Measurements from ENCODE around the gene ADK.

The ADK gene

DNA sequence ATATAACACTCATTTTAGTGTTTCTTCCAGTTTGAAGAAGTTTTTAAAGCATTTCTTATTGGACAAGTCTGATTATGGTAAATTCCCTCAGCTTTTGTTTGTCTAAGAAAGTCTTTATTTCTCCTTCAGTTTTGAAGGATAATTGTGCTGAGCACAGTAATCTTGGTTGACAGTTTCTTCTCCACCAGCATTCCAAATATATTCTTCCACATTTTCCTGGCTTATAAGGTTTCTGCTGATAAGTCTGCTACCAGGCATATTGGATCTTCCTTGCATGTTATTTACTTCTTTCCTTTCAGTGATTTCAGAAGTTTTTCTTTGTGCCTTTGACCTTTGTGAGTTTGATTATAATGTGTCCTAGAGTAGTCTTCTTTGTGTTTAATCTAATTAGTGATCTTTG is 210.7 kb downstream of the ADK start:
- Histone ChIP-seq H3K4me1 (ENCODE audit: low read length) (no peaks in the 10 kb centered on the region), H3K4me3 (ENCODE audit: low read length) (no peak overlapping the region), H3K4me2 (ENCODE audit: low read length) (no peak overlapping the region), H3K9ac (ENCODE audit: low read length) (no peak overlapping the region), H3K27me3 (ENCODE audit: low read depth, low read length) (no peaks in the 10 kb centered on the region), H3K79me2 (ENCODE audit: low read length) (no peaks in the 10 kb centered on the region), H3K9me3 (ENCODE audit: insufficient read depth, low read length) (peaks cover 9% of the 10 kb centered on the region; the same call in 1 of the 2 replicates), H2AFZ (ENCODE audit: low read depth, low read length) (no peak overlapping the region), H3K27ac (ENCODE audit: low read length) (no peak overlapping the region), H4K20me1 (ENCODE audit: insufficient read depth, low read length) (no peaks in the 10 kb centered on the region), H3K36me3 (replicated peaks; ENCODE audit: low read depth, low read length) (peaks cover 9% of the 10 kb centered on the region)
- TF ChIP-seq, protein P1, sequence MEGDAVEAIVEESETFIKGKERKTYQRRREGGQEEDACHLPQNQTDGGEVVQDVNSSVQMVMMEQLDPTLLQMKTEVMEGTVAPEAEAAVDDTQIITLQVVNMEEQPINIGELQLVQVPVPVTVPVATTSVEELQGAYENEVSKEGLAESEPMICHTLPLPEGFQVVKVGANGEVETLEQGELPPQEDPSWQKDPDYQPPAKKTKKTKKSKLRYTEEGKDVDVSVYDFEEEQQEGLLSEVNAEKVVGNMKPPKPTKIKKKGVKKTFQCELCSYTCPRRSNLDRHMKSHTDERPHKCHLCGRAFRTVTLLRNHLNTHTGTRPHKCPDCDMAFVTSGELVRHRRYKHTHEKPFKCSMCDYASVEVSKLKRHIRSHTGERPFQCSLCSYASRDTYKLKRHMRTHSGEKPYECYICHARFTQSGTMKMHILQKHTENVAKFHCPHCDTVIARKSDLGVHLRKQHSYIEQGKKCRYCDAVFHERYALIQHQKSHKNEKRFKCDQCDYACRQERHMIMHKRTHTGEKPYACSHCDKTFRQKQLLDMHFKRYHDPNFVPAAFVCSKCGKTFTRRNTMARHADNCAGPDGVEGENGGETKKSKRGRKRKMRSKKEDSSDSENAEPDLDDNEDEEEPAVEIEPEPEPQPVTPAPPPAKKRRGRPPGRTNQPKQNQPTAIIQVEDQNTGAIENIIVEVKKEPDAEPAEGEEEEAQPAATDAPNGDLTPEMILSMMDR (IDR thresholded peaks at IDR 0.05; ENCODE audit: low read depth, low read length), result no peak
- no peak for TF ChIP-seq EZH2phosphoT487 (IDR thresholded peaks at IDR 0.05; ENCODE audit: low read depth)

DNA sequence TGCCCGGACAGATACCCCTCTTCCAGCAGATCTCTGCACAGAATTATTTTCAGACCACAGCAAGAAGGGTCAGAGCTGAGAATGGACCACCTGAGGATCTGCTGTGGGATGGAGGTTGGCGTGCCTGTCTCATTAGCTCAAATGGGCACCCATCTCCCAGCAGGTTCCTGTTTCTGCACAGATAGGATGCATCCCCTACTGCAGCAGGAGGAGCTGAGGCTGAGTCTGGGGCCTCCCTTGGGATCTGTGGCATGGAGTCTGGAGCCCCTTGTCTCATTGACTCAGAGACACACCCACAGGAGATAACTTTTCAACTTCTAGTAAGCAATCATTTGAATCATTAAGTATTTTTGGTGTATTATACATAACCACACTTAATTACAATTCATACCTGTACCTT is 212.7 kb downstream of the ADK start:
- Histone ChIP-seq H3K36me3 (replicated peaks; ENCODE audit: low read depth, low read length) (peaks cover 9% of the 10 kb centered on the region), H3K27ac (ENCODE audit: low read length) (no peak overlapping the region), H3K79me2 (ENCODE audit: low read length) (no peaks in the 10 kb centered on the region), H3K9ac (ENCODE audit: low read length) (no peak overlapping the region), H3K4me3 (ENCODE audit: low read length) (no peak overlapping the region), H3K4me2 (ENCODE audit: low read length) (no peak overlapping the region), H4K20me1 (ENCODE audit: insufficient read depth, low read length) (no peaks in the 10 kb centered on the region), H3K9me3 (ENCODE audit: insufficient read depth, low read length) (peaks cover 9% of the 10 kb centered on the region; the same call in 1 of the 2 replicates), H3K4me1 (ENCODE audit: low read length) (no peaks in the 10 kb centered on the region), H2AFZ (ENCODE audit: low read depth, low read length) (no peak overlapping the region), H3K27me3 (ENCODE audit: low read depth, low read length) (no peaks in the 10 kb centered on the region)
- TF ChIP-seq EZH2phosphoT487 (IDR thresholded peaks at IDR 0.05; ENCODE audit: low read depth), result no peak
- TF ChIP-seq, protein P1 (IDR thresholded peaks at IDR 0.05; ENCODE audit: low read depth, low read length), result no peak

DNA sequence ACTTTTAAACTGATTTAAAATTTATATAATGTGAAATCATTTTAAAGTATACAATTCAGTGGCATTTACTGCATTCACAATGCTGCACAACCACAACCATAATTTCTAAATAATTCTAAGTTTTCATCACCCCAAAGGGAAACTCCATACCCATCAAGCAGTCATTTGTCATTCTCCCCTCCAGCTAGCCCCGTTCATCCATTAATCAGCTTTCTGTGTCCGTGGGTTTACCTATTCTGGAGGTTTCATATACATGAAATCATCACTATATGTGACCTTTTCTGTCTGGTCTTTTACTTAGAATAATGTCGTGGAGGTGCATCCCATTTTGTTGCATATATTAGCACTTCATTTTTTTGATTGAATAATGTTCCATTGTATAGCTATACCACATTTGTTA is 214.1 kb downstream of the ADK start:
- H4K20me1 ChIP-seq (ENCODE audit: insufficient read depth, low read length), result no peaks in the 10 kb centered on the region
- H3K4me3 ChIP-seq (ENCODE audit: low read length), result no peak overlapping the region
- no peak overlapping the region for H2AFZ ChIP-seq (ENCODE audit: low read depth, low read length)
- H3K9ac ChIP-seq (ENCODE audit: low read length), result no peak overlapping the region
- peaks cover 9% of the 10 kb centered on the region; the same call in 1 of the 2 replicates for H3K9me3 ChIP-seq (ENCODE audit: insufficient read depth, low read length)
- H3K4me2 ChIP-seq (ENCODE audit: low read length), result no peak overlapping the region
- H3K79me2 ChIP-seq (ENCODE audit: low read length), result no peaks in the 10 kb centered on the region
- peaks cover 9% of the 10 kb centered on the region for H3K36me3 ChIP-seq (replicated peaks; ENCODE audit: low read depth, low read length)
- TF ChIP-seq, protein P1 (IDR thresholded peaks at IDR 0.05; ENCODE audit: low read depth, low read length), result no peak
- TF ChIP-seq EZH2phosphoT487 (IDR thresholded peaks at IDR 0.05; ENCODE audit: low read depth), result no peak
- H3K27ac ChIP-seq (ENCODE audit: low read length), result no peak overlapping the region
- H3K4me1 ChIP-seq (ENCODE audit: low read length), result no peaks in the 10 kb centered on the region
- H3K27me3 ChIP-seq (ENCODE audit: low read depth, low read length), result no peaks in the 10 kb centered on the region

DNA sequence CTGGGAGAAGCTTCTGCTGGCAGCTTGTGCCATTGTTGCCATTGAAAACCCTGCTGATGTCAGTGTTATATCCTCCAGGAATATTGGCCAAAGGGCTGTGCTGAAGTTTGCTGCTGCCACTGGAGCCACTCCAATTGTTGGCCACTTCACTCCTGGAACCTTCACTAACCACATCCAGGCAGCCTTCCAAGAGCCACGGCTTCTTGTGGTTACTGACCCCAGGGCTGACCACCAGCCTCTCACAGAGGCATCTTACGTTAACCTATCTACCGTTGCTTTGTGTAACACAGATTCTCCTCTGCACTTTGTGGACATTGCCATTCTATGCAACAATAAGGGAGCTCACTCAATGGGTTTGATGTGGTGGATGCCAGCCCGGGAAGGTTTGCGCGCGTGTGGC is 220.7 kb downstream of the ADK start:
- Histone ChIP-seq H2AFZ (ENCODE audit: low read depth, low read length) (no peak overlapping the region), H3K36me3 (replicated peaks; ENCODE audit: low read depth, low read length) (no peaks in the 10 kb centered on the region), H3K9ac (ENCODE audit: low read length) (no peak overlapping the region), H3K27me3 (ENCODE audit: low read depth, low read length) (no peaks in the 10 kb centered on the region), H3K4me1 (ENCODE audit: low read length) (no peaks in the 10 kb centered on the region), H3K79me2 (ENCODE audit: low read length) (no peaks in the 10 kb centered on the region), H3K27ac (ENCODE audit: low read length) (no peak overlapping the region), H3K4me2 (ENCODE audit: low read length) (no peak overlapping the region), H4K20me1 (ENCODE audit: insufficient read depth, low read length) (no peaks in the 10 kb centered on the region), H3K9me3 (ENCODE audit: insufficient read depth, low read length) (no peaks in the 10 kb centered on the region), H3K4me3 (ENCODE audit: low read length) (no peak overlapping the region)
- TF ChIP-seq EZH2phosphoT487 (IDR thresholded peaks at IDR 0.05; ENCODE audit: low read depth), result no peak
- TF ChIP-seq, protein P1 (IDR thresholded peaks at IDR 0.05; ENCODE audit: low read depth, low read length), result no peak

Measured in OCI-LY3 (cell line).